Measurements from ENCODE around the gene GRID1.

GRCh38 chr10:85645926-85646711 lies 720.5 kb downstream of the GRID1 start:
- TF ChIP-seq CTCF (IDR thresholded peaks at IDR 0.05) (no peak), POLR2AphosphoS5 (IDR thresholded peaks at IDR 0.05; ENCODE audit: insufficient read depth in 1 of 2, low read depth in 1 of 2) (no peak)
